Measurements from ENCODE around the gene GDF11.
A peak's percentile ranks its signal among the peaks of the same experiment; 100 is the strongest.
"Not testable (repeated sequence)": the region's sequence is repeated elsewhere in the genome, so short reads cannot be mapped to it uniquely, and the experiment has no call there.

Gene GDF11

GRCh38 chr12:55744340-55745030 is 1.6 kb downstream of the GDF11 start:
- DNase-seq = no peak

GRCh38 chr12:55745361-55746173 is 2.6 kb downstream of the GDF11 start:
- DNase-seq = no peak

GRCh38 chr12:55746174-55746912 is 3.4 kb downstream of the GDF11 start:
- DNase-seq = no peak

GRCh38 chr12:55746913-55747231 is 4.0 kb downstream of the GDF11 start:
- DNase-seq = no peak

- no peak for DNase-seq
Measured at GRCh38 chr12:55748230-55748993, 5.5 kb downstream of the GDF11 start.

GRCh38 chr12:55755246-55755645 is 12.3 kb downstream of the GDF11 start:
- no peak for DNase-seq

- no peak for DNase-seq
Measured at GRCh38 chr12:55757701-55758100, 14.8 kb downstream of the GDF11 start.

GRCh38 chr12:55758575-55758974 is 15.7 kb downstream of the GDF11 start:
- DNase-seq = not testable (repeated sequence)

- peak; percentile 40 for DNase-seq
Measured at GRCh38 chr12:55760663-55761062, 17.7 kb downstream of the GDF11 start.

GRCh38 chr12:55762646-55763045 is 19.7 kb downstream of the GDF11 start:
- DNase-seq = no peak

- no peak for DNase-seq
Measured at GRCh38 chr12:55765736-55766290, 22.9 kb downstream of the GDF11 start.

- DNase-seq = no peak
Measured at GRCh38 chr12:55767156-55767555, 24.2 kb downstream of the GDF11 start.

- DNase-seq = no peak
Measured at GRCh38 chr12:55771736-55772135, 28.8 kb downstream of the GDF11 start.

- no peak for DNase-seq
Measured at GRCh38 chr12:55777856-55778255, 34.9 kb downstream of the GDF11 start.

- DNase-seq = no peak
Measured at GRCh38 chr12:55780685-55781084, 37.8 kb downstream of the GDF11 start.

- DNase-seq = no peak
Measured at GRCh38 chr12:55788546-55788945, 45.6 kb downstream of the GDF11 start.

- DNase-seq = no peak
Measured at GRCh38 chr12:55789171-55789570, 46.2 kb downstream of the GDF11 start.

GRCh38 chr12:55789893-55790292 is 47.0 kb downstream of the GDF11 start:
- no peak for DNase-seq

GRCh38 chr12:55795950-55796349 is 53.0 kb downstream of the GDF11 start:
- no peak for DNase-seq

- DNase-seq = no peak
Measured at GRCh38 chr12:55797068-55797467, 54.1 kb downstream of the GDF11 start.

GRCh38 chr12:55797550-55797949 is 54.6 kb downstream of the GDF11 start:
- no peak for DNase-seq

Data from stimulated activated naive CD4-positive, alpha-beta T cell treated with Interleukin-2 at 50 U/mL for 16 hours (primary cell).